Measurements from ENCODE around the gene TGM3.

GRCh38 chr20:2307136-2307535 lies 11.3 kb downstream of the TGM3 start:
- TF ChIP-seq HDGF (IDR thresholded peaks at IDR 0.05; ENCODE audit: borderline replicate concordance) = no peak
- no peak for TF ChIP-seq ZNF384 (IDR thresholded peaks at IDR 0.05)
- TF ChIP-seq BHLHE40 (IDR thresholded peaks at IDR 0.05; ENCODE audit: borderline replicate concordance) = no peak
- TF ChIP-seq ARNT (IDR thresholded peaks at IDR 0.05) = no peak
- no peak for TF ChIP-seq PKNOX1 (IDR thresholded peaks at IDR 0.05)
- TF ChIP-seq FOXA1 (IDR thresholded peaks at IDR 0.05) = no peak
- TF ChIP-seq NFRKB (IDR thresholded peaks at IDR 0.05) = no peak
